H9 (cell line): ENCODE results near the gene TSNAXIP1. TPM values are rescaled to one million over a fixed set of nuclear protein-coding genes. Genes with fewer than 3 reads are reported as not detected.

ENCODE experiments used
- DNase-seq: peaks from one replicate; pipeline ENCODE4 v3.0.0-alpha.2; 2017
- H2AFZ ChIP-seq: one replicate; pipeline ENCODE4 v1.6.1; 2013; ENCODE audit warnings: mild to moderate bottlenecking, low read length, control low read depth, moderate library complexity
- H2AK5ac ChIP-seq: 2 replicates; pipeline ENCODE4 v1.6.1; 2013; ENCODE audit warnings: low read length, control low read depth, mixed read lengths; ENCODE audit not compliant: insufficient read length
- H2BK120ac ChIP-seq: one replicate; pipeline ENCODE4 v1.6.1; 2013; ENCODE audit warnings: low read depth, mild to moderate bottlenecking, low read length, control low read depth, inconsistent platforms; ENCODE audit not compliant: poor library complexity, severe bottlenecking
- H2BK12ac ChIP-seq: 2 replicates; pipeline ENCODE4 v1.6.1; 2013; ENCODE audit warnings: low read length, control low read depth, mixed read lengths, low read depth; ENCODE audit not compliant: insufficient read length
- H2BK15ac ChIP-seq: 2 replicates; pipeline ENCODE4 v1.6.1; 2013; ENCODE audit warnings: low read depth, low read length, control low read depth
- H2BK20ac ChIP-seq: one replicate; pipeline ENCODE4 v1.6.1; 2013; ENCODE audit warnings: low read depth, mild to moderate bottlenecking, low read length, control low read depth, inconsistent platforms; ENCODE audit not compliant: poor library complexity, severe bottlenecking
- H2BK5ac ChIP-seq: 2 replicates; pipeline ENCODE4 v1.6.1; 2013; ENCODE audit warnings: low read length, control low read depth, mixed read lengths; ENCODE audit not compliant: insufficient read length
- H3K14ac ChIP-seq: 2 replicates; pipeline ENCODE4 v1.6.1; 2013; ENCODE audit warnings: low read length, control low read depth; ENCODE audit not compliant: insufficient read depth
- H3K18ac ChIP-seq: 2 replicates; pipeline ENCODE4 v1.6.1; 2013; ENCODE audit warnings: low read depth, mild to moderate bottlenecking, mixed read lengths, low read length, control low read depth; ENCODE audit not compliant: insufficient read length
- H3K23ac ChIP-seq: 2 replicates; pipeline ENCODE4 v1.6.1; 2013; ENCODE audit warnings: low read length, control low read depth, mixed read lengths, low read depth; ENCODE audit not compliant: insufficient read length
- H3K23me2 ChIP-seq: 2 replicates; pipeline ENCODE4 v1.6.1; 2013; ENCODE audit warnings: low read depth, mild to moderate bottlenecking, mixed read lengths, low read length, control low read depth; ENCODE audit not compliant: insufficient read length, poor library complexity, severe bottlenecking
- H3K27ac ChIP-seq: 2 replicates; pipeline ENCODE4 v1.5.1; 2013; ENCODE audit warnings: low read length, control low read depth, mixed read lengths, low read depth; ENCODE audit not compliant: insufficient read length
- H3K27me3 ChIP-seq: 2 replicates; pipeline ENCODE4 v1.6.1; 2013; ENCODE audit warnings: low read length, control low read depth, inconsistent platforms; ENCODE audit not compliant: insufficient read depth
- H3K4ac ChIP-seq: 2 replicates; pipeline ENCODE4 v1.6.1; 2013; ENCODE audit warnings: low read depth, mild to moderate bottlenecking, control low read depth, inconsistent platforms, low read length, moderate library complexity
- H3K4me1 ChIP-seq: 2 replicates; pipeline ENCODE4 v1.6.1; 2013; ENCODE audit warnings: low read length, control low read depth, inconsistent platforms; ENCODE audit not compliant: insufficient read depth
- H3K4me2 ChIP-seq: 2 replicates; pipeline ENCODE4 v1.6.1; 2013; ENCODE audit warnings: low read length, control low read depth, mixed read lengths; ENCODE audit not compliant: insufficient read length, insufficient read depth
- H3K56ac ChIP-seq: 2 replicates; pipeline ENCODE4 v1.6.1; 2013; ENCODE audit warnings: low read depth, mild to moderate bottlenecking, mixed read lengths, low read length, control low read depth; ENCODE audit not compliant: insufficient read length
- H3K79me1 ChIP-seq: 2 replicates; pipeline ENCODE4 v1.6.1; 2013; ENCODE audit warnings: low read depth, mild to moderate bottlenecking, moderate library complexity, low read length, control low read depth, inconsistent platforms; ENCODE audit not compliant: insufficient read depth, poor library complexity, severe bottlenecking
- H3K79me2 ChIP-seq: 2 replicates; pipeline ENCODE4 v1.6.1; 2013; ENCODE audit warnings: low read length, control low read depth, inconsistent platforms; ENCODE audit not compliant: insufficient read depth
- H3K9ac ChIP-seq: 2 replicates; pipeline ENCODE4 v1.6.1; 2013; ENCODE audit warnings: low read length, control low read depth, mixed read lengths; ENCODE audit not compliant: insufficient read length; ENCODE audit errors: extremely low read depth
- H3K9me3 ChIP-seq: one replicate; pipeline ENCODE4 v1.6.1; 2013; ENCODE audit warnings: low read depth, low read length, inconsistent platforms; ENCODE audit not compliant: control insufficient read depth
- H3T11ph ChIP-seq: one replicate; pipeline ENCODE4 v1.6.1; 2013; ENCODE audit warnings: mild to moderate bottlenecking, low read length, control low read depth, inconsistent platforms
- H4K20me1 ChIP-seq: one replicate; pipeline ENCODE4 v1.6.1; 2013; ENCODE audit not compliant: control insufficient read depth, insufficient read length, insufficient read depth
- H4K5ac ChIP-seq: 2 replicates; pipeline ENCODE4 v1.6.1; 2013; ENCODE audit warnings: low read depth, mild to moderate bottlenecking, mixed read lengths, low read length, control low read depth; ENCODE audit not compliant: insufficient read length
- H4K8ac ChIP-seq: replicated peaks from 2 replicates; pipeline ENCODE4 v1.6.1; 2013; ENCODE audit warnings: low read length, control low read depth, mixed read lengths, low read depth; ENCODE audit not compliant: insufficient read length
- H4K91ac ChIP-seq: 2 replicates; pipeline ENCODE4 v1.6.1; 2013; ENCODE audit warnings: low read depth, mild to moderate bottlenecking, moderate library complexity, mixed read lengths, low read length, control low read depth; ENCODE audit not compliant: insufficient read length
- H3K27ac Mint-ChIP-seq, 3 experiments: 2 replicates in 2 of 3; 3 replicates in 1 of 3; pipeline ENCODE4 v1.8.0; 2020 to 2021; ENCODE audit warnings: mixed read lengths in 3 of 3, mild to moderate bottlenecking in 1 of 3, moderate library complexity in 1 of 3
- H3K27me3 Mint-ChIP-seq: 2 replicates; pipeline ENCODE4 v1.8.0; 2021; ENCODE audit warnings: low read depth, mild to moderate bottlenecking, moderate library complexity, mixed read lengths
- H3K36me3 Mint-ChIP-seq, 3 experiments: 2 replicates in 2 of 3; 3 replicates in 1 of 3; pipeline ENCODE4 v1.8.0; 2020 to 2021; ENCODE audit warnings: low read depth in 3 of 3, mixed read lengths in 3 of 3; ENCODE audit not compliant: insufficient read depth in 1 of 3
- H3K4me1 Mint-ChIP-seq, 2 experiments: 2 replicates each; pipeline ENCODE4 v1.8.0; 2020; ENCODE audit warnings: mixed read lengths in 2 of 2
- H3K4me3 Mint-ChIP-seq, 2 experiments: 2 replicates in 1 of 2; 3 replicates in 1 of 2; pipeline ENCODE4 v1.8.0; 2020 to 2021; ENCODE audit warnings: mild to moderate bottlenecking in 2 of 2, mixed read lengths in 2 of 2, moderate library complexity in 1 of 2
- H3K9me3 Mint-ChIP-seq, 2 experiments: 2 replicates in 1 of 2; 3 replicates in 1 of 2; pipeline ENCODE4 v1.8.0; 2020; ENCODE audit warnings: mild to moderate bottlenecking in 2 of 2, mixed read lengths in 2 of 2, moderate library complexity in 1 of 2
- WGBS: extraction: QIAGEN DNeasy Blood & Tissue Kit; methylation state at CpG from one replicate; pipeline ENCODE4 v1.1.7; 2013; ENCODE audit warnings: missing lambda C conversion rate, low lambda C conversion rate, mixed read lengths; ENCODE audit not compliant: insufficient read length; ENCODE audit errors: extremely low coverage; 5-methylcytosine and 5-hydroxymethylcytosine counted together
- total RNA-seq: library from RNA; stranded (reverse); gene quantifications from 2 replicates; pipeline ENCODE4 v1.2.1, GENCODE V29; 2021
- TF ChIP-seq, protein P1 (sequence below): fragments of 200-600 bp; sonication (generic); conservative IDR thresholded peaks from 3 replicates; pipeline ENCODE4 v1.8.0; 2021; ENCODE audit warnings: antibody characterized with exemption, mild to moderate bottlenecking

The TSNAXIP1 gene
- total RNA-seq, 1 experiment from 2014 or later, result 1.3 TPM

- Mint-ChIP-seq H3K27me3 (peaks cover 3% of the 10 kb centered on the region), H3K9me3 (no peaks in the 10 kb centered on the region), H3K36me3 (peaks cover 20 to 34% (median 33%) of the 10 kb centered on the region in 3 experiments; a peak in 6 of 7 replicates), H3K27ac (peak overlapping the region in 1 of 3 experiments; percentile 27; a peak in 2 of 7 replicates), H3K4me3 (peak overlapping the region; percentile 85 to 90), H3K4me1 (peaks cover 8% of the 10 kb centered on the region in 2 experiments)
- Histone ChIP-seq H3K4me1 (no peaks in the 10 kb centered on the region; the same call in 1 of the 2 replicates), H3T11ph (no peak overlapping the region), H3K4ac (no peak overlapping the region), H3K23me2 (peaks cover 5% of the 10 kb centered on the region), H2BK15ac (no peak overlapping the region), H3K14ac (no peak overlapping the region), H2BK12ac (no peak overlapping the region), H3K9me3 (no peaks in the 10 kb centered on the region), H3K79me1 (no peaks in the 10 kb centered on the region), H2AFZ (no peak overlapping the region), H2AK5ac (no peak overlapping the region), H3K9ac (peak overlapping the region; percentile 82), H3K18ac (no peak overlapping the region), H2BK120ac (no peak overlapping the region), H3K79me2 (no peaks in the 10 kb centered on the region), H3K27me3 (no peaks in the 10 kb centered on the region), H3K27ac (no peak overlapping the region), H3K4me2 (peak overlapping the region; percentile 94), H3K23ac (no peak overlapping the region), H2BK5ac (no peak overlapping the region), H4K20me1 (no peaks in the 10 kb centered on the region), H2BK20ac (no peak overlapping the region), H3K56ac (no peak overlapping the region), H4K8ac (no peak overlapping the region), H4K5ac (no peak overlapping the region), H4K91ac (no peak overlapping the region)
- TF ChIP-seq, protein P1, sequence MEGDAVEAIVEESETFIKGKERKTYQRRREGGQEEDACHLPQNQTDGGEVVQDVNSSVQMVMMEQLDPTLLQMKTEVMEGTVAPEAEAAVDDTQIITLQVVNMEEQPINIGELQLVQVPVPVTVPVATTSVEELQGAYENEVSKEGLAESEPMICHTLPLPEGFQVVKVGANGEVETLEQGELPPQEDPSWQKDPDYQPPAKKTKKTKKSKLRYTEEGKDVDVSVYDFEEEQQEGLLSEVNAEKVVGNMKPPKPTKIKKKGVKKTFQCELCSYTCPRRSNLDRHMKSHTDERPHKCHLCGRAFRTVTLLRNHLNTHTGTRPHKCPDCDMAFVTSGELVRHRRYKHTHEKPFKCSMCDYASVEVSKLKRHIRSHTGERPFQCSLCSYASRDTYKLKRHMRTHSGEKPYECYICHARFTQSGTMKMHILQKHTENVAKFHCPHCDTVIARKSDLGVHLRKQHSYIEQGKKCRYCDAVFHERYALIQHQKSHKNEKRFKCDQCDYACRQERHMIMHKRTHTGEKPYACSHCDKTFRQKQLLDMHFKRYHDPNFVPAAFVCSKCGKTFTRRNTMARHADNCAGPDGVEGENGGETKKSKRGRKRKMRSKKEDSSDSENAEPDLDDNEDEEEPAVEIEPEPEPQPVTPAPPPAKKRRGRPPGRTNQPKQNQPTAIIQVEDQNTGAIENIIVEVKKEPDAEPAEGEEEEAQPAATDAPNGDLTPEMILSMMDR, result no peak
- WGBS, result no CpG with 5 or more reads among the region's 49 CpGs
- peak; percentile 93 for DNase-seq
Observed at GRCh38 chr16:67833415-67834241, 26.9 kb downstream of the TSNAXIP1 start.
